Measurements from ENCODE around the gene LRRC52.

DNA sequence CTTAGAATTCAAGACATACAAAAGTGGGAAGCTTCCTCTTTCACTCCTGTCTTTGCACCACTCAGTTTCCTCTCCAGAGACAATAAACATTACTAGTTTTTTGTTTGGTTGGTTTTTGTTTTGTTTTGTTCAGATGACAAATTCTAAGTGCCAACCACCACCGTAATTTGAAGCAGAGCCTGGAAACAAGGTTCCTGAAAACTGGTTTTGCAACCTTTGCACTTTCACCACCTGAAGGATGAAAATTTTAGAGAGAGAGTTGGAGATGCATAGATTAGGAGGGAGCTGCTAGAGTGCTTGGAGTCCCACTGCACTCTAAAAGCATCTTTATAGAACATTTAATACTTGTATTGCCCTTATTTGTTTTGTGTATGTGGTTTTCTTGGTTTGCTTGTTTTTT, 67.1 kb downstream of the LRRC52 start:
- TF ChIP-seq TAF1 (IDR thresholded peaks at IDR 0.05; ENCODE audit: low read depth, low read length) (no peak), POLR2AphosphoS5 (IDR thresholded peaks at IDR 0.05; ENCODE audit: low read depth, low read length) (no peak), RNF2 (IDR thresholded peaks at IDR 0.05; ENCODE audit: borderline replicate concordance, low read depth, low read length, missing control alignments, poor library complexity, severe bottlenecking) (no peak), MAFK (IDR thresholded peaks at IDR 0.05; ENCODE audit: low read depth, low read length) (no peak)
- TF ChIP-seq, protein P1, sequence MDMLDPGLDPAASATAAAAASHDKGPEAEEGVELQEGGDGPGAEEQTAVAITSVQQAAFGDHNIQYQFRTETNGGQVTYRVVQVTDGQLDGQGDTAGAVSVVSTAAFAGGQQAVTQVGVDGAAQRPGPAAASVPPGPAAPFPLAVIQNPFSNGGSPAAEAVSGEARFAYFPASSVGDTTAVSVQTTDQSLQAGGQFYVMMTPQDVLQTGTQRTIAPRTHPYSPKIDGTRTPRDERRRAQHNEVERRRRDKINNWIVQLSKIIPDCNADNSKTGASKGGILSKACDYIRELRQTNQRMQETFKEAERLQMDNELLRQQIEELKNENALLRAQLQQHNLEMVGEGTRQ (IDR thresholded peaks at IDR 0.05; ENCODE audit: low read length), result no peak
- TF ChIP-seq, protein P2, sequence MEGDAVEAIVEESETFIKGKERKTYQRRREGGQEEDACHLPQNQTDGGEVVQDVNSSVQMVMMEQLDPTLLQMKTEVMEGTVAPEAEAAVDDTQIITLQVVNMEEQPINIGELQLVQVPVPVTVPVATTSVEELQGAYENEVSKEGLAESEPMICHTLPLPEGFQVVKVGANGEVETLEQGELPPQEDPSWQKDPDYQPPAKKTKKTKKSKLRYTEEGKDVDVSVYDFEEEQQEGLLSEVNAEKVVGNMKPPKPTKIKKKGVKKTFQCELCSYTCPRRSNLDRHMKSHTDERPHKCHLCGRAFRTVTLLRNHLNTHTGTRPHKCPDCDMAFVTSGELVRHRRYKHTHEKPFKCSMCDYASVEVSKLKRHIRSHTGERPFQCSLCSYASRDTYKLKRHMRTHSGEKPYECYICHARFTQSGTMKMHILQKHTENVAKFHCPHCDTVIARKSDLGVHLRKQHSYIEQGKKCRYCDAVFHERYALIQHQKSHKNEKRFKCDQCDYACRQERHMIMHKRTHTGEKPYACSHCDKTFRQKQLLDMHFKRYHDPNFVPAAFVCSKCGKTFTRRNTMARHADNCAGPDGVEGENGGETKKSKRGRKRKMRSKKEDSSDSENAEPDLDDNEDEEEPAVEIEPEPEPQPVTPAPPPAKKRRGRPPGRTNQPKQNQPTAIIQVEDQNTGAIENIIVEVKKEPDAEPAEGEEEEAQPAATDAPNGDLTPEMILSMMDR (IDR thresholded peaks at IDR 0.05; ENCODE audit: control extremely low read depth in 1 of 3, insufficient read depth in 1 of 3, low read depth in 1 of 3, low read length in 3 of 3), result no peak
